Right atrium auricular region (tissue), 2 donors: ENCODE measurements around the gene F3. TPM values are rescaled to one million over a fixed set of nuclear protein-coding genes. Genes with fewer than 3 reads are reported as not detected.

ENCODE experiments used
- DNase-seq: peaks from one replicate; pipeline ENCODE4 v3.0.0-alpha.2; 2019; ENCODE audit warnings: low spot score
- H3K27ac ChIP-seq, 2 donors: fragments of 200-600 bp; sonication (generic); 1 replicate in 1 of 2; 2 replicates in 1 of 2; pipeline ENCODE4 v1.5.1; 2016 to 2019
- H3K27me3 ChIP-seq, 2 donors: fragments of 200-600 bp; sonication (generic); one replicate each; pipeline versions ENCODE4 v1.5.1 to v1.6.0; 2017 to 2019
- H3K36me3 ChIP-seq: fragments of 200-600 bp; sonication (generic); one replicate; pipeline ENCODE4 v1.5.1; 2016
- H3K4me1 ChIP-seq, 2 donors: fragments of 200-600 bp; sonication (generic); one replicate each; pipeline versions ENCODE4 v1.5.1 to v1.6.0; 2017 to 2019
- H3K4me3 ChIP-seq, 2 donors: fragments of 200-600 bp; sonication (generic); 1 replicate in 1 of 2; 2 replicates in 1 of 2; pipeline ENCODE4 v1.5.1; 2017 to 2019; ENCODE audit warnings: mild to moderate bottlenecking in 1 of 2, moderate library complexity in 1 of 2
- H3K9me3 ChIP-seq, 2 donors: fragments of 200-600 bp; sonication (generic); one replicate each; pipeline ENCODE4 v1.5.1; 2019
- CTCF ChIP-seq, 2 donors: fragments of 200-600 bp; sonication (generic); IDR thresholded peaks; one replicate each; pipeline ENCODE4 v1.5.1; 2019; ENCODE audit warnings: antibody characterized with exemption in 2 of 2
- total RNA-seq, 2 donors: library from RNA; depleted of rRNA; stranded (reverse); fragments of >200 nt; gene quantifications; one replicate each; pipeline ENCODE4 v1.1.0, GENCODE V29; 2016

The F3 gene
- total RNA-seq, 2 donors from 2014 or later: 25.6 to 29.5 TPM

- H3K27me3 ChIP-seq: no peaks in the 10 kb centered on the region
- DNase-seq: no peak
- no peak overlapping the region for H3K4me3 ChIP-seq
- no peak for TF ChIP-seq CTCF (IDR thresholded peaks at IDR 0.05)
- no peak overlapping the region for H3K27ac ChIP-seq
- no peaks in the 10 kb centered on the region for H3K9me3 ChIP-seq
- H3K36me3 ChIP-seq: peaks cover 37% of the 10 kb centered on the region
- H3K4me1 ChIP-seq: peaks cover 0 to 11% of the 10 kb centered on the region in 2 donors
Observed at GRCh38 chr1:94528299-94528698, 13.3 kb downstream of the F3 start.

GRCh38 chr1:94527447-94528031 is 14.0 kb downstream of the F3 start:
- H3K4me1 ChIP-seq: peaks cover 0 to 11% of the 10 kb centered on the region in 2 donors
- no peaks in the 10 kb centered on the region for H3K27me3 ChIP-seq
- H3K9me3 ChIP-seq: no peaks in the 10 kb centered on the region
- peaks cover 30% of the 10 kb centered on the region for H3K36me3 ChIP-seq
- H3K4me3 ChIP-seq: no peak overlapping the region
- no peak for TF ChIP-seq CTCF (IDR thresholded peaks at IDR 0.05)
- no peak for DNase-seq
- H3K27ac ChIP-seq: peak overlapping the region in 1 of 2 donors; percentile 11

GRCh38 chr1:94526152-94526980 is 15.2 kb downstream of the F3 start:
- H3K4me3 ChIP-seq: no peak overlapping the region
- H3K36me3 ChIP-seq: peaks cover 19% of the 10 kb centered on the region
- no peak for DNase-seq
- H3K4me1 ChIP-seq: peaks cover 0 to 11% of the 10 kb centered on the region in 2 donors
- no peaks in the 10 kb centered on the region for H3K9me3 ChIP-seq
- no peak overlapping the region for H3K27ac ChIP-seq
- no peak for TF ChIP-seq CTCF (IDR thresholded peaks at IDR 0.05)
- no peaks in the 10 kb centered on the region for H3K27me3 ChIP-seq

- H3K9me3 ChIP-seq: no peaks in the 10 kb centered on the region
Observed at GRCh38 chr1:94524531-94524930, 17.0 kb downstream of the F3 start.

GRCh38 chr1:94522304-94522703 is 19.3 kb downstream of the F3 start:
- no peak for DNase-seq

More at GRCh38 chr1:94524531-94524930, 17.0 kb downstream of the F3 start:
- DNase-seq: no peak
- Histone ChIP-seq H3K36me3 (peaks cover 3% of the 10 kb centered on the region), H3K4me1 (peaks cover 0 to 11% of the 10 kb centered on the region in 2 donors), H3K27me3 (no peaks in the 10 kb centered on the region), H3K4me3 (no peak overlapping the region), H3K27ac (no peak overlapping the region)
- TF ChIP-seq CTCF (IDR thresholded peaks at IDR 0.05): no peak

More at GRCh38 chr1:94522304-94522703, 19.3 kb downstream of the F3 start:
- H3K36me3 ChIP-seq: no peaks in the 10 kb centered on the region
- TF ChIP-seq CTCF (IDR thresholded peaks at IDR 0.05): peak in 1 of 2 donors; percentile 64
- H3K9me3 ChIP-seq: no peaks in the 10 kb centered on the region
- no peaks in the 10 kb centered on the region for H3K27me3 ChIP-seq
- no peak overlapping the region for H3K27ac ChIP-seq
- H3K4me3 ChIP-seq: no peak overlapping the region
- H3K4me1 ChIP-seq: no peaks in the 10 kb centered on the region
